PC-3 (cell line): Measurements from ENCODE around the gene KLK11. TPM values are rescaled to one million over a fixed set of nuclear protein-coding genes. Genes with fewer than 3 reads are reported as not detected.
A peak's percentile ranks its signal among the peaks of the same experiment; 100 is the strongest.

Experiments used
- ATAC-seq: fragments of 200-7000 bp; cut with Tn5 transposase; 2 replicates; pipeline ENCODE4 v1.9.1; 2020; ENCODE audit warnings: mild to moderate bottlenecking, moderate library complexity
- BruUV-seq: library from RNA; stranded (reverse); fragments of 400-500 nt; replicated peaks from 2 replicates; lab custom pipeline; 2021; lab: Mats Ljungman, UMichigan
- CTCF ChIA-PET: fragments of 300-600 bp; sonication (Branson Sonifier 250); formaldehyde crosslinking; loops from one replicate; lab custom pipeline; 2022; ENCODE audit warnings: antibody characterized with exemption; lab: Charles Lee
- POLR2A ChIA-PET: fragments of 300-600 bp; sonication (Branson Sonifier 250); formaldehyde crosslinking; loops from one replicate; lab custom pipeline; 2022; ENCODE audit warnings: antibody characterized with exemption; ENCODE audit not compliant: unreplicated experiment; lab: Charles Lee
- DNase-seq: peaks from one replicate; pipeline ENCODE4 v3.0.0-alpha.2; 2015
- H2AFZ ChIP-seq: fragments of 300-600 bp; sonication (generic); 2 replicates; pipeline ENCODE4 v1.6.0; 2016; ENCODE audit warnings: antibody characterized with exemption, low read length
- H3F3A ChIP-seq: fragments of 300-600 bp; sonication (generic); one replicate; pipeline ENCODE4 v1.6.0; 2017; ENCODE audit warnings: antibody characterized with exemption, low read length, control low read depth, mild to moderate bottlenecking; ENCODE audit not compliant: unreplicated experiment
- H3K27ac ChIP-seq: fragments of 300-600 bp; sonication (generic); 2 replicates; pipeline ENCODE4 v1.5.1; 2016; ENCODE audit warnings: mild to moderate bottlenecking, low read length
- H3K27me3 ChIP-seq: fragments of 300-600 bp; sonication (generic); 2 replicates; pipeline ENCODE4 v1.6.1; 2016; ENCODE audit warnings: low read length, mixed read lengths
- H3K36me3 ChIP-seq: fragments of 300-600 bp; sonication (generic); 2 replicates; pipeline ENCODE4 v1.6.1; 2016; ENCODE audit warnings: low read depth, mixed run types, low read length, mixed read lengths
- H3K4me1 ChIP-seq: fragments of 300-600 bp; sonication (generic); 2 replicates; pipeline ENCODE4 v1.5.1; 2016; ENCODE audit warnings: low read length; ENCODE audit not compliant: insufficient read depth
- H3K4me2 ChIP-seq: fragments of 300-600 bp; sonication (generic); 2 replicates; pipeline ENCODE4 v1.6.0; 2016; ENCODE audit warnings: low read length
- H3K4me3 ChIP-seq: fragments of 300-600 bp; sonication (generic); 2 replicates; pipeline ENCODE4 v1.5.1; 2016; ENCODE audit warnings: mild to moderate bottlenecking, low read length, mixed read lengths
- H3K79me2 ChIP-seq: fragments of 300-600 bp; sonication (generic); 2 replicates; pipeline ENCODE4 v1.6.1; 2017; ENCODE audit warnings: low read length, mixed read lengths
- H3K9ac ChIP-seq: fragments of 300-600 bp; sonication (generic); 2 replicates; pipeline ENCODE4 v1.6.0; 2016; ENCODE audit warnings: mild to moderate bottlenecking, low read length
- H3K9me2 ChIP-seq: fragments of 300-600 bp; sonication (generic); replicated peaks from 2 replicates; pipeline ENCODE4 v1.6.1; 2016; ENCODE audit warnings: mixed run types, low read length, mixed read lengths
- H3K9me3 ChIP-seq: fragments of 300-600 bp; sonication (generic); 2 replicates; pipeline ENCODE4 v1.6.1; 2016; ENCODE audit warnings: low read length, mixed read lengths
- H4K20me1 ChIP-seq: fragments of 300-600 bp; sonication (generic); 2 replicates; pipeline ENCODE4 v1.6.1; 2016; ENCODE audit warnings: low read length, mixed read lengths
- EZH2 ChIP-seq: fragments of 300-600 bp; sonication (generic); IDR thresholded peaks from one replicate; pipeline ENCODE4 v1.6.1; 2017; ENCODE audit warnings: antibody characterized with exemption, mild to moderate bottlenecking, low read length; ENCODE audit not compliant: unreplicated experiment
- EZH2phosphoT487 ChIP-seq: fragments of 300-600 bp; sonication (generic); IDR thresholded peaks from 2 replicates; pipeline ENCODE4 v1.6.1; 2018; ENCODE audit warnings: mild to moderate bottlenecking, antibody characterized with exemption, low read length, borderline replicate concordance
- intact Hi-C: fragments of 100-400 bp; cut with micrococcal nuclease; formaldehyde crosslinking; loops from 2 replicates; pipeline ENCODE4 v1.9.0; 2023
- total RNA-seq: library from RNA; depleted of rRNA; stranded (reverse); fragments of >200 nt; gene quantifications from 2 replicates; pipeline ENCODE4 v1.2.3, GENCODE V29; 2014
- TF ChIP-seq, protein P1 (sequence below): fragments of 300-600 bp; sonication (generic); conservative IDR thresholded peaks from 2 replicates; pipeline ENCODE4 v1.5.1; 2017; ENCODE audit warnings: antibody characterized with exemption, low read depth, mild to moderate bottlenecking, low read length

KLK11 gene
- total RNA-seq, 1 experiment from 2014 or later = not detected

DNA sequence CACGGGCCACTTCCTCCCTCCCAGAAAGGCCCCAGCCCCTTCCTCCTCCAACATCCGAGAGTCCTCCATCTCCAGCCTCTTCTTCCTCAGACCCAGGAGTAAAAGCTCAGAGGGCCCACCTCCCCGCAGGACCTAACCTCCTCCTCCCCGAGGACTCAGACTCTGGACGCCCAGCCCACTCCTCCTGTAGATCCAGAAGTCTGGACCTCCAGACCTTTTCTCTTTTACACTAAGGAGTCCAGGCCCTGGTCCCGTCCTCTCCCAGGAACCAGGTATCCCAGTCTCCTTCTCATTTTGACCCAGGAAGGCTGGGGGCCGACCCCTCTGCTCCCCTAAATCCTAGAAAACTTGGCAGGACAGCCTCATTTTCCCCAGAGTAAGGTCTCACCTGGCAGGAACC lies 23.1 kb downstream of the KLK11 start:
- intact Hi-C loops = no loop called here
- H3K4me2 ChIP-seq = no peak overlapping the region

DNA sequence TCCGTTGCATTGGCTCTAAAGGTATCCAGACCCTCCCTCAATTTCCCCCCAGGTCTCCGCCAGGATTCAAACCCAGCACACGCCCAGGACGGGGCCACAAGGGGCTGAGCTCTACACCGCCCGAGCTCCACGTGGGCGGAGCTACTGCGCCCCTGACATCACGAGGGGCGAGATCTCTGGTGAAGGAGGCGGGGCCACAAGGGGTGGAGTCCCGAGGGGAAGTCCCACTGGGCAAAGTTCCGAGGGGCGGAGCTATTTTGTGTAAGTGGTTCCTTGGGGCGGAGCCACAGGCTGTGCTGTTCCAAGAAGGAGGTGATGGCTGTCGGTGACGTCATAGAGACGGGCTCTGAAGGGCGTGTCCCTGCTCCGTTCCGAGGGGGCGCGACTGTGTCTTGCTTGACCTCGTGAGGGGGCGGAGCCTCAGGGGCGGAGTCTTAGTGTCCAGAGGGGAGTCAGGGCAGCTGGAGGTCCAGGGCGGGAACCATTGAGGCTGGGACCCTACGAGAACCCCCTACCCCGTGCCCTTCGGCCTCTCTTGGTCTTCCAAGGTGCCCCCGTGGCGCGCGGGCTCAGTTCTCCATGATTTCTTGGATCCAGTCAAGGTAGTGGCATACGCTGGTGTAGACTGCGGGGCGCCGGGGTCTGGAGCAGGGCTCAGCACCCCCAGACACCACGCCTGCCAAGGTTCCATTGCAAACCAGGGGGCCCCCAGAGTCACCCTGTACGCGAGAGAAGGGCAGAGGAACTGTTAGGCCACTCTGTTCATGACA lies 23.7 kb downstream of the KLK11 start:
- no peak overlapping the region for H3K27ac ChIP-seq
- H3K79me2 ChIP-seq = no peaks in the 10 kb centered on the region
- H3K36me3 ChIP-seq = no peaks in the 10 kb centered on the region
- H3F3A ChIP-seq = no peaks in the 10 kb centered on the region
- ChIA-PET CTCF (interaction anchor here (0.6 kb wide), 1 partner anchor 278 kb away, joined by 4 read pairs; no protein-coding TSS in a partner anchor), POLR2A (no interaction called here)
- intact Hi-C loops = no loop called here
- peaks cover under 1% of the 10 kb centered on the region; the same call in 1 of the 2 replicates for H3K27me3 ChIP-seq
- H3K4me1 ChIP-seq = peaks cover 11% of the 10 kb centered on the region
- DNase-seq (peak; percentile 70), ATAC-seq (peak; percentile 13; the same call in 1 of the 2 replicates)
- no peaks in the 10 kb centered on the region for H3K9me3 ChIP-seq
- H3K9ac ChIP-seq = no peak overlapping the region
- peak overlapping the region; percentile 44 for H3K4me2 ChIP-seq
- no peaks in the 10 kb centered on the region for H3K9me2 ChIP-seq
- H3K4me3 ChIP-seq = peak overlapping the region; percentile 14; the same call in 1 of the 2 replicates
- H4K20me1 ChIP-seq = no peaks in the 10 kb centered on the region
- TF ChIP-seq EZH2 (no peak), EZH2phosphoT487 (no peak)
- peak overlapping the region; percentile 40; the same call in 1 of the 2 replicates for H2AFZ ChIP-seq
- BruUV-seq = no TSS peak

More for the DNA sequence above, 23.1 kb downstream of the KLK11 start:
- ChIA-PET POLR2A (no interaction called here), CTCF (no interaction called here)
- DNase-seq (no peak), ATAC-seq (no peak)
- no peaks in the 10 kb centered on the region for H3K9me3 ChIP-seq
- H3K36me3 ChIP-seq = no peaks in the 10 kb centered on the region
- H3K9ac ChIP-seq = no peak overlapping the region
- TF ChIP-seq EZH2phosphoT487 (no peak), EZH2 (no peak)
- TF ChIP-seq, protein P1, sequence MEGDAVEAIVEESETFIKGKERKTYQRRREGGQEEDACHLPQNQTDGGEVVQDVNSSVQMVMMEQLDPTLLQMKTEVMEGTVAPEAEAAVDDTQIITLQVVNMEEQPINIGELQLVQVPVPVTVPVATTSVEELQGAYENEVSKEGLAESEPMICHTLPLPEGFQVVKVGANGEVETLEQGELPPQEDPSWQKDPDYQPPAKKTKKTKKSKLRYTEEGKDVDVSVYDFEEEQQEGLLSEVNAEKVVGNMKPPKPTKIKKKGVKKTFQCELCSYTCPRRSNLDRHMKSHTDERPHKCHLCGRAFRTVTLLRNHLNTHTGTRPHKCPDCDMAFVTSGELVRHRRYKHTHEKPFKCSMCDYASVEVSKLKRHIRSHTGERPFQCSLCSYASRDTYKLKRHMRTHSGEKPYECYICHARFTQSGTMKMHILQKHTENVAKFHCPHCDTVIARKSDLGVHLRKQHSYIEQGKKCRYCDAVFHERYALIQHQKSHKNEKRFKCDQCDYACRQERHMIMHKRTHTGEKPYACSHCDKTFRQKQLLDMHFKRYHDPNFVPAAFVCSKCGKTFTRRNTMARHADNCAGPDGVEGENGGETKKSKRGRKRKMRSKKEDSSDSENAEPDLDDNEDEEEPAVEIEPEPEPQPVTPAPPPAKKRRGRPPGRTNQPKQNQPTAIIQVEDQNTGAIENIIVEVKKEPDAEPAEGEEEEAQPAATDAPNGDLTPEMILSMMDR = no peak
- no peak overlapping the region for H3K4me3 ChIP-seq
- H4K20me1 ChIP-seq = no peaks in the 10 kb centered on the region
- no TSS peak for BruUV-seq
- H3K79me2 ChIP-seq = no peaks in the 10 kb centered on the region
- H2AFZ ChIP-seq = no peak overlapping the region
- H3F3A ChIP-seq = no peaks in the 10 kb centered on the region
- H3K27ac ChIP-seq = no peak overlapping the region
- H3K27me3 ChIP-seq = no peaks in the 10 kb centered on the region
- H3K9me2 ChIP-seq = no peaks in the 10 kb centered on the region
- H3K4me1 ChIP-seq = peaks cover 11% of the 10 kb centered on the region

GRCh38 chr19:51002089-51002532 lies 24.3 kb downstream of the KLK11 start:
- Histone ChIP-seq H3K4me2 (peak overlapping the region; percentile 44), H3K27me3 (peaks cover 3% of the 10 kb centered on the region; the same call in 1 of the 2 replicates), H2AFZ (peak overlapping the region; percentile 40; the same call in 1 of the 2 replicates), H3F3A (no peaks in the 10 kb centered on the region), H3K27ac (no peak overlapping the region), H4K20me1 (no peaks in the 10 kb centered on the region), H3K9me3 (no peaks in the 10 kb centered on the region), H3K4me3 (peak overlapping the region; percentile 14; the same call in 1 of the 2 replicates), H3K9me2 (no peaks in the 10 kb centered on the region), H3K79me2 (no peaks in the 10 kb centered on the region), H3K4me1 (peaks cover 11% of the 10 kb centered on the region), H3K9ac (no peak overlapping the region), H3K36me3 (no peaks in the 10 kb centered on the region)
- CTCF ChIA-PET = interaction anchor here (0.6 kb wide), 1 partner anchor 277 kb away, joined by 4 read pairs; no protein-coding TSS in a partner anchor
- DNase-seq (no peak), ATAC-seq (no peak)
- POLR2A ChIA-PET = no interaction called here
- TF ChIP-seq EZH2 (no peak), EZH2phosphoT487 (no peak)
- TF ChIP-seq, protein P1 = no peak
- BruUV-seq = no TSS peak
- intact Hi-C loops = no loop called here
